DOHH2 (cell line): Measurements from ENCODE around the gene USP31.

Source experiments
- H3F3A ChIP-seq: fragments of 200-600 bp; sonication (generic), shearing (Covaris generic); 2 replicates; pipeline ENCODE4 v1.6.0; 2016; ENCODE audit warnings: antibody characterized with exemption, mild to moderate bottlenecking; ENCODE audit not compliant: control insufficient read depth, insufficient read depth
- H3K27ac ChIP-seq: fragments of 200-600 bp; sonication (generic); 2 replicates; pipeline ENCODE4 v1.5.1; 2014; ENCODE audit warnings: low read depth, mild to moderate bottlenecking, low read length, moderate library complexity
- H3K27me3 ChIP-seq: fragments of 200-600 bp; sonication (generic); 2 replicates; pipeline ENCODE4 v1.6.1; 2014; ENCODE audit warnings: mild to moderate bottlenecking, low read length, mixed read lengths; ENCODE audit not compliant: control insufficient read depth
- H3K36me3 ChIP-seq: fragments of 200-600 bp; sonication (generic); 2 replicates; pipeline ENCODE4 v1.6.1; 2014; ENCODE audit warnings: mild to moderate bottlenecking, low read length, moderate library complexity, mixed read lengths; ENCODE audit not compliant: control insufficient read depth
- H3K4me1 ChIP-seq: fragments of 200-600 bp; sonication (generic); 2 replicates; pipeline ENCODE4 v1.6.1; 2014; ENCODE audit warnings: mild to moderate bottlenecking, low read length, mixed read lengths; ENCODE audit not compliant: control insufficient read depth
- H3K4me2 ChIP-seq: fragments of 200-600 bp; sonication (generic); 2 replicates; pipeline ENCODE4 v1.6.0; 2014; ENCODE audit warnings: mild to moderate bottlenecking, low read length, moderate library complexity
- H3K4me3 ChIP-seq: fragments of 200-600 bp; sonication (generic); 2 replicates; pipeline ENCODE4 v1.5.1; 2014; ENCODE audit warnings: mild to moderate bottlenecking, low read length, mixed read lengths
- H3K79me2 ChIP-seq: fragments of 200-600 bp; sonication (generic); 2 replicates; pipeline ENCODE4 v1.6.1; 2014; ENCODE audit warnings: mild to moderate bottlenecking, low read length, mixed read lengths; ENCODE audit not compliant: control insufficient read depth
- H3K9me2 ChIP-seq: fragments of 200-600 bp; sonication (generic); replicated peaks from 2 replicates; pipeline ENCODE4 v1.6.1; 2014; ENCODE audit warnings: mild to moderate bottlenecking, low read length, mixed read lengths; ENCODE audit not compliant: control insufficient read depth
- H3K9me3 ChIP-seq: fragments of 200-600 bp; sonication (generic); 2 replicates; pipeline ENCODE4 v1.6.1; 2014; ENCODE audit warnings: antibody characterized with exemption, low read length, mixed read lengths; ENCODE audit not compliant: control insufficient read depth, insufficient read depth
- H4K20me1 ChIP-seq: fragments of 200-600 bp; sonication (generic); 2 replicates; pipeline ENCODE4 v1.6.0; 2014; ENCODE audit warnings: low read depth, mild to moderate bottlenecking, antibody characterized with exemption, low read length, moderate library complexity; ENCODE audit not compliant: control insufficient read depth, insufficient read depth
- EZH2phosphoT487 ChIP-seq: fragments of 200-600 bp; sonication (generic); IDR thresholded peaks from 2 replicates; pipeline ENCODE4 v1.6.1; 2017; ENCODE audit warnings: borderline replicate concordance, mild to moderate bottlenecking, antibody characterized with exemption, low read length, moderate library complexity, mixed read lengths
- TF ChIP-seq, protein P1 (sequence below): fragments of 200-600 bp; sonication (generic); IDR thresholded peaks from one replicate; pipeline ENCODE4 v1.5.1; 2014; ENCODE audit warnings: antibody characterized with exemption, mild to moderate bottlenecking, low read depth, low read length; ENCODE audit not compliant: poor library complexity, severe bottlenecking

USP31 gene

DNA sequence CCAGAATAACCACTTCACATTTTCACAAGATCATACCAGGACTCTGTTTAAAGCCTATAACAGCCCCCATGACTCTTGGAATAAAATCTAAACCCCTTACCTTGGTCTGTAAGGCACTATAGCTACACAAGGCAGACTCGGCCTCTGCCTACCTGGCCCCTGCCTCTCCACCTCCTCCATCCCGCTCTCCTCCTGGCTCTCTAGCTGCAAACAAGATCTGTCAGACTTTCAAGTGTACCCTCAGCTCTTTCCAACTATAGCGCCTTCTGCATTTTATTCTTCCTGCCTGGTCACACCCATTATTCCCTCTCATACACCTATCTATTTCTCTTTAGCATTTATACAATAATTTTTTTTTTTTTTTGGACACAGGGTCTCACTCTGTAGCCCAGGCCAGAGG lies 8.2 kb downstream of the USP31 start:
- H3K27ac ChIP-seq, result no peak overlapping the region
- H3K79me2 ChIP-seq, result peaks cover 92% of the 10 kb centered on the region
- H3F3A ChIP-seq, result no peaks in the 10 kb centered on the region
- H3K9me2 ChIP-seq, result no peaks in the 10 kb centered on the region
- no peaks in the 10 kb centered on the region for H3K27me3 ChIP-seq
- H3K4me2 ChIP-seq, result no peak overlapping the region
- no peak for TF ChIP-seq EZH2phosphoT487
- TF ChIP-seq, protein P1, sequence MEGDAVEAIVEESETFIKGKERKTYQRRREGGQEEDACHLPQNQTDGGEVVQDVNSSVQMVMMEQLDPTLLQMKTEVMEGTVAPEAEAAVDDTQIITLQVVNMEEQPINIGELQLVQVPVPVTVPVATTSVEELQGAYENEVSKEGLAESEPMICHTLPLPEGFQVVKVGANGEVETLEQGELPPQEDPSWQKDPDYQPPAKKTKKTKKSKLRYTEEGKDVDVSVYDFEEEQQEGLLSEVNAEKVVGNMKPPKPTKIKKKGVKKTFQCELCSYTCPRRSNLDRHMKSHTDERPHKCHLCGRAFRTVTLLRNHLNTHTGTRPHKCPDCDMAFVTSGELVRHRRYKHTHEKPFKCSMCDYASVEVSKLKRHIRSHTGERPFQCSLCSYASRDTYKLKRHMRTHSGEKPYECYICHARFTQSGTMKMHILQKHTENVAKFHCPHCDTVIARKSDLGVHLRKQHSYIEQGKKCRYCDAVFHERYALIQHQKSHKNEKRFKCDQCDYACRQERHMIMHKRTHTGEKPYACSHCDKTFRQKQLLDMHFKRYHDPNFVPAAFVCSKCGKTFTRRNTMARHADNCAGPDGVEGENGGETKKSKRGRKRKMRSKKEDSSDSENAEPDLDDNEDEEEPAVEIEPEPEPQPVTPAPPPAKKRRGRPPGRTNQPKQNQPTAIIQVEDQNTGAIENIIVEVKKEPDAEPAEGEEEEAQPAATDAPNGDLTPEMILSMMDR, result no peak
- H4K20me1 ChIP-seq, result peaks cover 2% of the 10 kb centered on the region; the same call in 1 of the 2 replicates
- H3K36me3 ChIP-seq, result no peaks in the 10 kb centered on the region
- no peaks in the 10 kb centered on the region for H3K4me1 ChIP-seq
- no peaks in the 10 kb centered on the region for H3K9me3 ChIP-seq
- no peak overlapping the region for H3K4me3 ChIP-seq

DNA sequence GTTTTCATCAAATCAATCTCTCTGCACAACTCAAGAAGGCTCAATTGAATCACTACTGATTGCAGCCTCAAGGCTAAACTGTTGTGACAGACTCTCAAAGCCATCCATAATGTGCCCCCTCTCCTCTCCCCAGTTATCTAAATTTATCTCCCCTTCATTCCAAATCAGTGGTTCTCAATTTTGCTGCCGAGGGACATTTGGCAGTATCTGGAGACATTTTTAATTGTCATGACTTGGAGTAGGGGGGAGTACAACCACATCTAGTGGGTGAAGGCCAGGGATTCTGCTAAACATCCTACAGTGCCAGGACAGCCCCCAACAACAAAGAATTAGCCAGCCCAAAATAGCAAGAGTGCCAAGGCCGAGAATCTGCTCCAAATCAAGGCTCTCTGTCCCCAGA lies 9.1 kb downstream of the USP31 start:
- H3K36me3 ChIP-seq, result no peaks in the 10 kb centered on the region
- H3K4me3 ChIP-seq, result no peak overlapping the region
- H3K4me1 ChIP-seq, result no peaks in the 10 kb centered on the region
- H3F3A ChIP-seq, result no peaks in the 10 kb centered on the region
- H3K9me3 ChIP-seq, result no peaks in the 10 kb centered on the region
- no peak overlapping the region for H3K4me2 ChIP-seq
- H3K79me2 ChIP-seq, result peaks cover 93% of the 10 kb centered on the region
- TF ChIP-seq EZH2phosphoT487, result no peak
- TF ChIP-seq, protein P1, result no peak
- no peak overlapping the region for H3K27ac ChIP-seq
- no peaks in the 10 kb centered on the region for H3K27me3 ChIP-seq
- H4K20me1 ChIP-seq, result peaks cover 2% of the 10 kb centered on the region; the same call in 1 of the 2 replicates
- H3K9me2 ChIP-seq, result no peaks in the 10 kb centered on the region

DNA sequence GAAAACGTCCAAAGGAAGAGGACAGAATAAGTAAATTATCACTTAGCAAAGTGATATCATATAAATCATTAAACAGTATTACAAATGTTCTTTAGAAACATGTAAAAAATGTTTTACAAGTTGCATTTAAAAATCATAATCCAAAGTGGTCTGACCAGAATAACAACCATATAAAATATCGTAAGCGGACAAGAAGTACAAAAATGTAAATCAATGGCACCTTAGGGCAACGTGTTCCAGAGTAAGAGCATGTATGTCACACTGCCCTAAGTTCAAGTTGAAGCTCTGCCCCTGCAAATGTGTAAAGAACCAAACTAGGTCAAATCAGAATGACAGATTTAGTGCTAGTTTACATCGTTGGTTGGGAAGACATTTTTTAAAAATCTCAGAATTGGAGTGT lies 11.4 kb downstream of the USP31 start:
- H3K27ac ChIP-seq, result no peak overlapping the region
- no peak for TF ChIP-seq EZH2phosphoT487
- TF ChIP-seq, protein P1, result no peak
- H3K4me2 ChIP-seq, result no peak overlapping the region
- no peaks in the 10 kb centered on the region for H4K20me1 ChIP-seq
- peaks cover 91% of the 10 kb centered on the region for H3K79me2 ChIP-seq
- H3K36me3 ChIP-seq, result no peaks in the 10 kb centered on the region
- peaks cover 5% of the 10 kb centered on the region for H3K4me1 ChIP-seq
- no peaks in the 10 kb centered on the region for H3K27me3 ChIP-seq
- H3K9me3 ChIP-seq, result no peaks in the 10 kb centered on the region
- no peaks in the 10 kb centered on the region for H3K9me2 ChIP-seq
- H3K4me3 ChIP-seq, result no peak overlapping the region
- H3F3A ChIP-seq, result no peaks in the 10 kb centered on the region
